HG02623 (cell line): ENCODE measurements around the gene CSAG2.
"Not testable (repeated sequence)": the region's sequence is repeated elsewhere in the genome, so short reads cannot be mapped to it uniquely, and the experiment has no call there.

Experiments
- ATAC-seq: cut with Tn5 transposase; IDR thresholded peaks from one replicate; pipeline ENCODE4 v1.9.1; 2021; ENCODE audit warnings: moderate library complexity; ENCODE audit not compliant: unreplicated experiment

CSAG2 gene

GRCh38 chrX:152709173-152709572 is at the start of gene CSAG2:
CSAG2 (minus strand) TSS chrX:152709273; CDS start chrX:152709112, 161 bp downstream.
- not testable (repeated sequence) for ATAC-seq

- not testable (repeated sequence) for ATAC-seq
These were observed 45.8 kb upstream of the CSAG2 start for GRCh38 chrX:152754871-152755270.

- ATAC-seq = not testable (repeated sequence)
These were observed 44.9 kb upstream of the CSAG2 start, which contains the start of gene MAGEA2 for GRCh38 chrX:152753686-152754650. MAGEA2 (minus strand) TSS chrX:152753842; CDS start chrX:152751363, 2,479 bp downstream.

- ATAC-seq = no peak
These were observed 29.5 kb upstream of the CSAG2 start for GRCh38 chrX:152738560-152738959.

GRCh38 chrX:152736528-152736927 is 27.5 kb upstream of the CSAG2 start:
- ATAC-seq = not testable (repeated sequence)

GRCh38 chrX:152735860-152736511 is 26.9 kb upstream of the CSAG2 start:
- no peak for ATAC-seq

- ATAC-seq = no peak
These were observed 26.0 kb upstream of the CSAG2 start for GRCh38 chrX:152735101-152735500.

- not testable (repeated sequence) for ATAC-seq
These were observed 25.2 kb upstream of the CSAG2 start for GRCh38 chrX:152734143-152734858.

GRCh38 chrX:152733261-152733975 is 24.3 kb upstream of the CSAG2 start, which contains the start of the genes CSAG1 and MAGEA12:
CSAG1 (minus strand) TSS chrX:152733721; CDS start chrX:152732460, 1,261 bp downstream.
MAGEA12 (plus strand) TSS chrX:152733757; CDS start chrX:152736162, 2,405 bp downstream.
- no peak for ATAC-seq

- no peak for ATAC-seq
These were observed 16.3 kb upstream of the CSAG2 start for GRCh38 chrX:152725409-152725808.

GRCh38 chrX:152713815-152714787 is 5.0 kb upstream of the CSAG2 start, which contains the start of gene MAGEA2B:
MAGEA2B (plus strand) TSS chrX:152714628; CDS start chrX:152717107, 2,479 bp downstream.
- not testable (repeated sequence) for ATAC-seq

- ATAC-seq = not testable (repeated sequence)
These were observed 4.1 kb upstream of the CSAG2 start for GRCh38 chrX:152713195-152713594.

GRCh38 chrX:152706500-152706899 is 2.6 kb downstream of the CSAG2 start:
- not testable (repeated sequence) for ATAC-seq

- ATAC-seq = not testable (repeated sequence)
These were observed 8.7 kb downstream of the CSAG2 start for GRCh38 chrX:152700390-152700789.

GRCh38 chrX:152697952-152698931 is 10.8 kb downstream of the CSAG2 start, which contains the start of gene MAGEA3:
MAGEA3 (plus strand) TSS chrX:152698794; CDS start chrX:152700833, 2,039 bp downstream.
- ATAC-seq = not testable (repeated sequence)

GRCh38 chrX:152681012-152681411 is 28.1 kb downstream of the CSAG2 start:
- ATAC-seq = not testable (repeated sequence)

- not testable (repeated sequence) for ATAC-seq
These were observed 34.4 kb downstream of the CSAG2 start for GRCh38 chrX:152674652-152675051.
